Measurements from ENCODE around the gene HTT.
A peak's percentile ranks its signal among the peaks of the same experiment; 100 is the strongest.

The HTT gene

DNA sequence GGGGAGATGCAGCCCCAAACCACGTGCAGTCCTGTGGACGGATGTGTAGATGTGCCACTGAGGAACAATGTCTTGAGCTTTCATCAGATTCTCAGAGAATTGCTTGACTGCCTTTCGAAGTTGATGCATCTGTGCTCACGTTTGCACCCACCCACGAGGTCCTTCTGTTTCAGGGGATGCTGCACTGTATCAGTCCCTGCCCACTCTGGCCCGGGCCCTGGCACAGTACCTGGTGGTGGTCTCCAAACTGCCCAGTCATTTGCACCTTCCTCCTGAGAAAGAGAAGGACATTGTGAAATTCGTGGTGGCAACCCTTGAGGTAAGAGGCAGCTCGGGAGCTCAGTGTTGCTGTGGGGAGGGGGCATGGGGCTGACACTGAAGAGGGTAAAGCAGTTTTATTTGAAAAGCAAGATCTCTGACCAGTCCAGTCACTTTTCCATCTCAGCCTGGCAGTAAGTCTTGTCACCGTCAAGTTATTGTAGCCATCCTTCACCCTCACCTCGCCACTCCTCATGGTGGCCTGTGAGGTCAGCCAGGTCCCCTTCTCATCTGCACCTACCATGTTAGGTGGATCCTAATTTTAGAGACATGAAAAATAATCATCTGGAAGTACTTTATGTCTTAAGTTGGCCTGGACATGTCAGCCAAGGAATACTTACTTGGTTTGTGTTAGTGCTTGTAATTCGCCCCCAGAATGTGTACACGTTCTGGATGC, 138.1 kb downstream of the HTT start:
- DNase-seq, result no peak
- Histone ChIP-seq H3K4me3 (ENCODE audit: low read depth, low read length) (no peak overlapping the region), H3K27me3 (no peaks in the 10 kb centered on the region), H3K4me1 (no peaks in the 10 kb centered on the region), H3K9me3 (no peaks in the 10 kb centered on the region), H3K36me3 (peaks cover 47% of the 10 kb centered on the region)
- TF ChIP-seq CTCF (IDR thresholded peaks at IDR 0.05; ENCODE audit: low read depth, low read length), result no peak

DNA sequence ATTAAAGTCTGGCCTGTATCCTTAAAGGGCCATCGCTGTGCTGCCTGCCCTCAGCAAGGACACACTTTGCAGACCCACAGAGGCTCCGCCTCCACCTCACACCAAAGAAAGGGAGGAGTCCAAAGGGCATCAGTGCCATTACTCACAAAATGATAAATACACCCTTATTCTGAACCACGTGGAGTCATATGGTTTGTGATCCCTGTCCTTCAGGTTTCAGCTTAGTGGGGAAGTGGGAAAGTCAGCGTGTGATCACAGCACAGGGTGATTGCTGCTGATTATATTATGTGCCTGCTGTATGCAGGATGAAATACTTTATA, 138.6 kb downstream of the HTT start:
- DNase-seq, result no peak
- no peak for TF ChIP-seq CTCF (IDR thresholded peaks at IDR 0.05; ENCODE audit: low read depth, low read length)
- Histone ChIP-seq H3K27me3 (no peaks in the 10 kb centered on the region), H3K4me1 (no peaks in the 10 kb centered on the region), H3K9me3 (no peaks in the 10 kb centered on the region), H3K36me3 (peaks cover 50% of the 10 kb centered on the region), H3K4me3 (ENCODE audit: low read depth, low read length) (no peak overlapping the region)

GRCh38 chr4:3213661-3214250, 139.3 kb downstream of the HTT start:
- no peak for DNase-seq
- Histone ChIP-seq H3K4me1 (no peaks in the 10 kb centered on the region), H3K9me3 (no peaks in the 10 kb centered on the region), H3K36me3 (peaks cover 49% of the 10 kb centered on the region), H3K4me3 (ENCODE audit: low read depth, low read length) (no peak overlapping the region), H3K27me3 (no peaks in the 10 kb centered on the region)
- TF ChIP-seq CTCF (IDR thresholded peaks at IDR 0.05; ENCODE audit: low read depth, low read length), result no peak

DNA sequence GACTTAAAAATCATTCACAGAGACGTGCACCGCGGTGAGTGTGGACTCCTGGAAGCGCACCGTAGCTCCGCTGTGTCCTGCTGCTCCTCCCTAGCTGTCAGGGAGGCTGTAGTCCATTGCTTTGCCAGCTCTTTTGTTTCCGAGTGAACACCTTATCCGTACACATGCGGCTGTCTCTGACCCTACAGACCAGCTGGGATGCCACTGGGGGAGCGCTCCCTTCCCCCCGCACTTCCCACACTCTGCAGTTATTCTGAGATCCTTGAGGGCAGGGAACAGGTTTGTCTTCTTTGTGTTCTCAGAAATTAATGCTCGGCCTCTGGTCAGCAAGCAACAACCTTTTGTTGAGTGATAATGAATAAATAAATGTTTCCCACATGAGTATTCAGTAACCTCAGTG, 140.8 kb downstream of the HTT start:
- no peak overlapping the region for H3K4me3 ChIP-seq (ENCODE audit: low read depth, low read length)
- no peaks in the 10 kb centered on the region for H3K9me3 ChIP-seq
- no peaks in the 10 kb centered on the region for H3K27me3 ChIP-seq
- DNase-seq, result no peak
- no peak for TF ChIP-seq CTCF (IDR thresholded peaks at IDR 0.05; ENCODE audit: low read depth, low read length)
- H3K4me1 ChIP-seq, result no peaks in the 10 kb centered on the region; the same call in 1 of the 2 replicates
- peaks cover 49% of the 10 kb centered on the region for H3K36me3 ChIP-seq

GRCh38 chr4:3215733-3216132, 141.3 kb downstream of the HTT start:
- no peaks in the 10 kb centered on the region; the same call in 1 of the 2 replicates for H3K4me1 ChIP-seq
- peaks cover 49% of the 10 kb centered on the region for H3K36me3 ChIP-seq
- H3K9me3 ChIP-seq, result no peaks in the 10 kb centered on the region
- H3K4me3 ChIP-seq (ENCODE audit: low read depth, low read length), result no peak overlapping the region
- TF ChIP-seq CTCF (IDR thresholded peaks at IDR 0.05; ENCODE audit: low read depth, low read length), result no peak
- no peak for DNase-seq
- no peaks in the 10 kb centered on the region for H3K27me3 ChIP-seq

- H3K9me3 ChIP-seq, result no peaks in the 10 kb centered on the region
- no peak for TF ChIP-seq CTCF (IDR thresholded peaks at IDR 0.05; ENCODE audit: low read depth, low read length)
- DNase-seq, result peak; percentile 0
- H3K27me3 ChIP-seq, result no peaks in the 10 kb centered on the region
- no peak overlapping the region for H3K4me3 ChIP-seq (ENCODE audit: low read depth, low read length)
- H3K36me3 ChIP-seq, result peaks cover 53% of the 10 kb centered on the region
- H3K4me1 ChIP-seq, result no peaks in the 10 kb centered on the region; the same call in 1 of the 2 replicates
These were observed 142.8 kb downstream of the HTT start for GRCh38 chr4:3217266-3217665.
